Epithelial cell of alveolus of lung (primary cell): ENCODE results near the gene RNF19B. TPM values are rescaled to one million over a fixed set of nuclear protein-coding genes. Genes with fewer than 3 reads are reported as not detected.

Experiments
- total RNA-seq: library from RNA; depleted of rRNA; stranded (reverse); fragments of >200 nt; gene quantifications from 2 replicates; pipeline ENCODE4 v1.2.1, GENCODE V29; 2015

The RNF19B gene
- 6.5 and 21.2 TPM in 2 replicates for total RNA-seq

GRCh38 chr1:32964461-32965250 lies at the start of gene RNF19B:
RNF19B (minus strand) TSS chr1:32964809; CDS start chr1:32964685, 124 bp downstream.

GRCh38 chr1:32900956-32901822 lies 63.4 kb downstream of the RNF19B start, which contains the start of gene TMEM54:
TMEM54 (minus strand) TSS chr1:32901389; CDS start chr1:32901238, 151 bp downstream.

Other genes with a start within 250 kb of the RNF19B start
- gene YARS1, start 147.5 kb downstream of the RNF19B start, total RNA-seq, result 65.9 and 134 TPM in 2 replicates
- gene S100PBP, start 147.2 kb downstream of the RNF19B start, total RNA-seq, result 18.0 and 20.1 TPM in 2 replicates
- gene FNDC5, start 93.9 kb downstream of the RNF19B start, total RNA-seq, result 0.13 and 0.24 TPM in 2 replicates
- gene HPCA, start 78.3 kb downstream of the RNF19B start, total RNA-seq, result not detected in 2 replicates
- gene TMEM54, start 63.4 kb downstream of the RNF19B start, total RNA-seq, result 17.2 and 113 TPM in 2 replicates
- 115 and 157 TPM in 2 replicates for gene AK2, start 72.1 kb upstream of the RNF19B start, total RNA-seq
- gene AZIN2, start 116.3 kb upstream of the RNF19B start, total RNA-seq, result 2.6 and 6.6 TPM in 2 replicates
- gene TRIM62, start 217.2 kb upstream of the RNF19B start, total RNA-seq, result 5.1 and 9.4 TPM in 2 replicates